Adrenal gland (tissue), 12 donors: Measurements from ENCODE around the gene TIMM50. TPM values are rescaled to one million over a fixed set of nuclear protein-coding genes. Genes with fewer than 3 reads are reported as not detected.
"Not testable (repeated sequence)": the region's sequence is repeated elsewhere in the genome, so short reads cannot be mapped to it uniquely, and the experiment has no call there.

Experiments used
- DNase-seq, 7 donors: peaks; one replicate each; pipeline ENCODE4 v3.0.0-alpha.2; 2019 to 2020
- H3K27ac ChIP-seq, 5 donors: fragments of 200-600 bp; sonication (generic) in 4 of 5; 1 replicate in 3 of 5; 2 replicates in 2 of 5; pipeline versions ENCODE4 v1.5.1 to v1.8.0; 2016 to 2020; ENCODE audit warnings: mild to moderate bottlenecking in 1 of 5
- H3K27me3 ChIP-seq: fragments of 200-600 bp; 2 replicates; pipeline ENCODE4 v1.8.0; 2021
- H3K36me3 ChIP-seq, 2 donors: fragments of 200-600 bp; replicated peaks in 1 of 2; 1 replicate in 1 of 2; 2 replicates in 1 of 2; pipeline versions ENCODE4 v1.5.1 to v1.8.0; 2018 to 2022
- H3K4me1 ChIP-seq, 2 donors: fragments of 200-600 bp; replicated peaks in 1 of 2; 1 replicate in 1 of 2; 2 replicates in 1 of 2; pipeline versions ENCODE4 v1.5.1 to v1.8.0; 2018 to 2021
- H3K4me3 ChIP-seq, 4 donors: fragments of 200-600 bp; sonication (generic) in 3 of 4; one replicate each; pipeline ENCODE4 v1.5.1; 2016 to 2018
- H3K9me3 ChIP-seq, 3 donors: fragments of 200-600 bp; sonication (generic) in 1 of 3; replicated peaks in 1 of 3; 1 replicate in 2 of 3; 2 replicates in 1 of 3; pipeline versions ENCODE4 v1.5.1 to v1.8.0; 2016 to 2021
- CTCF ChIP-seq, 6 experiments: fragments of 450-650 bp in 4 of 6; fragments of 200-600 bp in 2 of 6; sonication (generic) in 1 of 6; IDR thresholded peaks; 1 replicate in 5 of 6; 2 replicates in 1 of 6; pipeline versions ENCODE4 v1.5.1 to v1.8.0; 2016 to 2021; ENCODE audit warnings: antibody characterized with exemption in 6 of 6, mild to moderate bottlenecking in 2 of 6, moderate library complexity in 1 of 6
- POLR2A ChIP-seq, 2 donors: fragments of 450-650 bp; IDR thresholded peaks; one replicate each; pipeline ENCODE4 v1.6.1; 2017; ENCODE audit warnings: antibody characterized with exemption in 2 of 2, mild to moderate bottlenecking in 2 of 2, moderate library complexity in 1 of 2
- WGBS, 4 donors: extraction: QIAGEN DNeasy Blood & Tissue Kit in 2 of 4; methylation state at CpG; one replicate each; pipeline versions ENCODE4 v1.1.5 to v1.1.7; 2013 to 2017; 5-methylcytosine and 5-hydroxymethylcytosine counted together
- intact Hi-C, 2 donors: fragments of 100-400 bp; cut with DNase I; formaldehyde crosslinking; loops; one replicate each; pipeline versions ENCODE4 v1.14.1 to v1.15.0; 2022 to 2023
- polyA plus RNA-seq, 3 donors: library from polyadenylated mRNA; stranded (reverse); fragments of 200-250 nt in 2 of 3; fragments of 350-450 nt in 1 of 3; fragmentation: Illumina TruSeq in 1 of 3; extraction: RNeasy Lipid Tissue Mini Kit (QIAGEN cat#74804) in 1 of 3; gene quantifications; one replicate each; pipeline ENCODE4 v1.2.3, GENCODE V29; 2013 to 2014
- total RNA-seq, 9 donors: library from RNA; depleted of rRNA in 4 of 9; stranded (reverse); fragments of >200 nt in 4 of 9; fragments of 120-200 nt in 1 of 9; fragmentation: NEBNext Ultra II Directional in 1 of 9; extraction: Animal tissue kit (Norgen Biotek cat#: 25700) in 1 of 9; gene quantifications; one replicate each; pipeline versions ENCODE4 v1.1.0 to v1.2.4, GENCODE V29; 2013 to 2023
- donor health status: healthy with polysubstance abuse.
- donor health status: Bipolar disorder and iron deficiency.
- donor health status: DM: yes; HTN: yes; CAD: no.
- donor health status: DM: no; HTN: no; CAD: no.
- donor health status: DM: no; HTN: no; CAD: no.
- donor health status: DM: yes; HTN: yes; CAD: no.

Gene TIMM50
- total and polyA plus RNA-seq, 12 donors: 52.8 to 147 (median 68.1) TPM

- Histone ChIP-seq H3K4me3 (peak overlapping the region in 1 of 4 donors; percentile 70), H3K9me3 (no peaks in the 10 kb centered on the region), H3K36me3 (no peaks in the 10 kb centered on the region), H3K27ac (peak overlapping the region in 2 of 5 donors; percentile 88 to 95), H3K4me1 (peaks cover 17 to 31% of the 10 kb centered on the region in 2 donors), H3K27me3 (no peaks in the 10 kb centered on the region)
- 83 to 88% (median 86%) methylated on average over 13 to 16 of the region's 16 CpGs for WGBS, 4 donors
- intact Hi-C loops: loop anchor here in 1 of 2 donors (10.0 kb wide), 1 partner anchor 88 kb away; the partner anchor contains the start of gene EID2B
- DNase-seq: no peak
- TF ChIP-seq CTCF (IDR thresholded peaks at IDR 0.05): no peak
- TF ChIP-seq POLR2A (IDR thresholded peaks at IDR 0.05): no peak
These were observed 34.1 kb upstream of the TIMM50 start for GRCh38 chr19:39446365-39447084.

GRCh38 chr19:39448271-39448670 is 32.4 kb upstream of the TIMM50 start:
- H3K4me1 ChIP-seq: peaks cover 17 to 31% of the 10 kb centered on the region in 2 donors

GRCh38 chr19:39449116-39449797 is 31.4 kb upstream of the TIMM50 start:
- Histone ChIP-seq H3K27ac (no peak overlapping the region), H3K27me3 (no peaks in the 10 kb centered on the region), H3K36me3 (peaks cover 0 to 14% of the 10 kb centered on the region in 2 donors), H3K9me3 (no peaks in the 10 kb centered on the region), H3K4me3 (no peak overlapping the region), H3K4me1 (peaks cover 17 to 30% of the 10 kb centered on the region in 2 donors)
- intact Hi-C loops: loop anchor here in 1 of 2 donors (10.0 kb wide), 1 partner anchor 86 kb away; the partner anchor contains the start of gene EID2B
- WGBS, 4 donors: 70 to 95% (median 79%) methylated on average over 5 to 8 of the region's 8 CpGs
- no peak for DNase-seq
- no peak for TF ChIP-seq CTCF (IDR thresholded peaks at IDR 0.05)
- TF ChIP-seq POLR2A (IDR thresholded peaks at IDR 0.05): no peak

More at GRCh38 chr19:39448271-39448670, 32.4 kb upstream of the TIMM50 start:
- peak overlapping the region in 1 of 5 donors; percentile 4 for H3K27ac ChIP-seq
- no peaks in the 10 kb centered on the region for H3K9me3 ChIP-seq
- WGBS, 4 donors: 50 to 73% (median 64%) methylated on average over 1 to 3 of the region's 3 CpGs
- H3K4me3 ChIP-seq: no peak overlapping the region
- intact Hi-C loops: loop anchor here in 1 of 2 donors (10.0 kb wide), 1 partner anchor 87 kb away; the partner anchor contains the start of gene EID2B
- H3K36me3 ChIP-seq: peaks cover 0 to 4% of the 10 kb centered on the region in 2 donors
- TF ChIP-seq CTCF (IDR thresholded peaks at IDR 0.05) (no peak), POLR2A (IDR thresholded peaks at IDR 0.05) (no peak)
- DNase-seq: no peak
- no peaks in the 10 kb centered on the region for H3K27me3 ChIP-seq

- H3K9me3 ChIP-seq, intact Hi-C loops, H3K27me3 ChIP-seq, DNase-seq, H3K4me3 ChIP-seq, H3K27ac ChIP-seq: not testable (repeated sequence)
- 94 to 96% (median 95%) methylated on average over 8 of the region's 8 CpGs for WGBS, 4 donors
- Histone ChIP-seq H3K4me1 (peaks cover 15 to 21% of the 10 kb centered on the region in 2 donors), H3K36me3 (peaks cover 0 to 15% of the 10 kb centered on the region in 2 donors)
These were observed 29.4 kb upstream of the TIMM50 start for GRCh38 chr19:39451257-39451656.
